Right atrium auricular region (tissue), 2 donors: Measurements from ENCODE around the gene ROR2. TPM values are rescaled to one million over a fixed set of nuclear protein-coding genes. Genes with fewer than 3 reads are reported as not detected.

Experiments used
- DNase-seq: peaks from one replicate; pipeline ENCODE4 v3.0.0-alpha.2; 2019; ENCODE audit warnings: low spot score
- H3K27ac ChIP-seq, 2 donors: fragments of 200-600 bp; sonication (generic); 1 replicate in 1 of 2; 2 replicates in 1 of 2; pipeline ENCODE4 v1.5.1; 2016 to 2019
- H3K27me3 ChIP-seq, 2 donors: fragments of 200-600 bp; sonication (generic); one replicate each; pipeline versions ENCODE4 v1.5.1 to v1.6.0; 2017 to 2019
- H3K36me3 ChIP-seq: fragments of 200-600 bp; sonication (generic); one replicate; pipeline ENCODE4 v1.5.1; 2016
- H3K4me1 ChIP-seq, 2 donors: fragments of 200-600 bp; sonication (generic); one replicate each; pipeline versions ENCODE4 v1.5.1 to v1.6.0; 2017 to 2019
- H3K4me3 ChIP-seq, 2 donors: fragments of 200-600 bp; sonication (generic); 1 replicate in 1 of 2; 2 replicates in 1 of 2; pipeline ENCODE4 v1.5.1; 2017 to 2019; ENCODE audit warnings: mild to moderate bottlenecking in 1 of 2, moderate library complexity in 1 of 2
- H3K9me3 ChIP-seq, 2 donors: fragments of 200-600 bp; sonication (generic); one replicate each; pipeline ENCODE4 v1.5.1; 2019
- CTCF ChIP-seq, 2 donors: fragments of 200-600 bp; sonication (generic); IDR thresholded peaks; one replicate each; pipeline ENCODE4 v1.5.1; 2019; ENCODE audit warnings: antibody characterized with exemption in 2 of 2
- total RNA-seq, 2 donors: library from RNA; depleted of rRNA; stranded (reverse); fragments of >200 nt; gene quantifications; one replicate each; pipeline ENCODE4 v1.1.0, GENCODE V29; 2016

The ROR2 gene
- total RNA-seq, 2 donors from 2014 or later, result 21.8 to 28.5 TPM

GRCh38 chr9:91908293-91908623 is 41.8 kb downstream of the ROR2 start:
- Histone ChIP-seq H3K9me3 (no peaks in the 10 kb centered on the region), H3K27ac (no peak overlapping the region), H3K36me3 (no peaks in the 10 kb centered on the region), H3K4me1 (peaks cover 0 to 20% of the 10 kb centered on the region in 2 donors), H3K4me3 (no peak overlapping the region), H3K27me3 (no peaks in the 10 kb centered on the region)
- TF ChIP-seq CTCF (IDR thresholded peaks at IDR 0.05), result no peak
- DNase-seq, result no peak

- Histone ChIP-seq H3K4me1 (peaks cover 0 to 22% of the 10 kb centered on the region in 2 donors), H3K27me3 (no peaks in the 10 kb centered on the region), H3K27ac (no peak overlapping the region), H3K36me3 (no peaks in the 10 kb centered on the region), H3K9me3 (no peaks in the 10 kb centered on the region), H3K4me3 (no peak overlapping the region)
- no peak for DNase-seq
- TF ChIP-seq CTCF (IDR thresholded peaks at IDR 0.05), result no peak
Observed at GRCh38 chr9:91907484-91908292, 42.3 kb downstream of the ROR2 start.

- peak overlapping the region; percentile 15 to 29 for H3K4me3 ChIP-seq
- peaks cover 0 to 37% of the 10 kb centered on the region in 2 donors for H3K4me1 ChIP-seq
- no peaks in the 10 kb centered on the region for H3K27me3 ChIP-seq
- H3K36me3 ChIP-seq, result no peaks in the 10 kb centered on the region
- no peak for DNase-seq
- TF ChIP-seq CTCF (IDR thresholded peaks at IDR 0.05), result no peak
- H3K27ac ChIP-seq, result no peak overlapping the region
- no peaks in the 10 kb centered on the region for H3K9me3 ChIP-seq
Observed at GRCh38 chr9:91905991-91906469, 44.0 kb downstream of the ROR2 start.

- no peaks in the 10 kb centered on the region for H3K27me3 ChIP-seq
- H3K27ac ChIP-seq, result no peak overlapping the region
- H3K9me3 ChIP-seq, result no peaks in the 10 kb centered on the region
- H3K36me3 ChIP-seq, result no peaks in the 10 kb centered on the region
- no peak for TF ChIP-seq CTCF (IDR thresholded peaks at IDR 0.05)
- no peak for DNase-seq
- H3K4me1 ChIP-seq, result peaks cover 0 to 45% of the 10 kb centered on the region in 2 donors
- no peak overlapping the region for H3K4me3 ChIP-seq
Observed at GRCh38 chr9:91905237-91905650, 44.8 kb downstream of the ROR2 start.

- Histone ChIP-seq H3K27ac (no peak overlapping the region), H3K4me3 (no peak overlapping the region), H3K4me1 (peaks cover 0 to 50% of the 10 kb centered on the region in 2 donors), H3K27me3 (no peaks in the 10 kb centered on the region), H3K9me3 (no peaks in the 10 kb centered on the region), H3K36me3 (no peaks in the 10 kb centered on the region)
- no peak for TF ChIP-seq CTCF (IDR thresholded peaks at IDR 0.05)
- DNase-seq, result no peak
Observed at GRCh38 chr9:91904588-91905236, 45.3 kb downstream of the ROR2 start.
